Measurements from ENCODE around the gene UTP18.
"Not testable (repeated sequence)": the region's sequence is repeated elsewhere in the genome, so short reads cannot be mapped to it uniquely, and the experiment has no call there.

Gene UTP18

DNA sequence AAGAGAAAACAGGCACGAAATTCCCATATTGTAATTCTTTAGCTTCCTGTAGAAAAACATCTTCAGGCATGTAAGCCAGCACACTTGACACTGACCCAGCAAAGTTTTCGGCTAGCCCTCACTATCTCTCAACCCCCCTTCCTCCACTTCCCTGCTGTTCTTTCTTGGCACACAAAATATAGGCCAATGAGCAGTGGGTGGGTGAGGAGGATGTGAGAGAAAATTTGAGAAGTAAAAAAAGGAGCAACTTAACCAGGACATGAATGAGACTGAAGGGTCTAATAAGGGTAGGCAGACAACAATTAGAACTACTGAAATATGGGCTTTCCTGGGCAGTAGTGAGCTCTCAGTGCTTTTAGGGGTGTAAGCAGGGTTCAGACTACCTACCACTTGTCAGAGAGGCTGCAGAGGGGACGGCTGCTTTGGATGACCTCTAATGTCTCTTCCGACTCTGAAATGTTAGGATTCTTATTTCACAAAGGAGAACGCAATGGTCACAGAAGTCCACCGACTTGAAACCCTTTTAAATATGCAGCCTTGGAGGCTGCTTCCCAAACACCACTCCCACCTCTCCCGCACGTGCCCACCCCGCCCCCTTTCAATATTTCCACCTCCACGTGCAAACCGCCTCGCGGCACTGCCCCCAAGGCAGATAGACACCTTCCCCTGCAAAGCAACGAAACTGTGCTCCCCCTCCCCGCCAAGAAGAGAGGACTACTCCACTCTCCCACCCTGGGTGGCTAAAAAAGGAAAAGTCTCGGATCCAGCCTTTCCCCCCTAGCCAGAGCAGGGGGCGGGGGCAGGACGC is 1.4 kb upstream of the UTP18 start:
- in situ Hi-C loops (cut with MboI; ENCODE audit: low sequenced_read_pairs), result no loop called here

DNA sequence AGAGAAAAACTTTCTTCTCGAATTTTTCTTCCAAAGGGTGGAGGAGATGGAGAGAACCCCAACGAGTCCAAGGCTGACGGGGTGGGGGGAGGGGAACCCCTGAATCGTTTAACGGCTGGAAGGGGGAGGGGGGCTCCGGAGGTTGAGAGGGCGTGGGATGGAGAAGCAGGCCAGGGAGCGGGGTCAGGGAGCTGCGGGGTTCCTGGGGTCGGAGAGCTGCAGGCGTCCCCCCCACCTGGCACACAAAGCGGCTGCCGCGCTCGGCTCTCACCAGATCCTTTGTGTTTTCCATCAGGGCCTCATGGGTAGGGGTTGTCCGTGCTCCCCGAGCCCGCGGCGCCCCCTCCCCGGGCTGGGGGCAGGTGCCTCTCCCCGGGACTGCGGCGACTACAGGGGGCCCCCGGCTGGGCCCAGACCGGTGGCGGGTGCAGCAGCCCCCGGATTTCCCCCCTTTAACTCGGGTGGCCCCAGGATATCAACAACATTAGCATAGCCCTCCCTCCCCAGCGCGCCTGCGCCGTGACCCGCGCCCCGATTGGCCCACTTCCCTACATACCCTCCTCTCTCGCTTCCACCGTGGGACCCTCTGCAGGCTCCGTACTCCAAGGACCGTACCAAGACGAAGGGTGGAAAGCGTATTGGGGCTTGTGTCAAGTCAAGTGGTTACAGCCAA is 646 bp upstream of the UTP18 start, which contains the start of gene MBTD1:
Gene MBTD1, minus strand, starts transcription at position 486 of the 673 bp plus-strand sequence. CDS start 34,888 bp downstream, outside the sequence.
- in situ Hi-C loops (cut with MboI; ENCODE audit: low sequenced_read_pairs), result no loop called here

DNA sequence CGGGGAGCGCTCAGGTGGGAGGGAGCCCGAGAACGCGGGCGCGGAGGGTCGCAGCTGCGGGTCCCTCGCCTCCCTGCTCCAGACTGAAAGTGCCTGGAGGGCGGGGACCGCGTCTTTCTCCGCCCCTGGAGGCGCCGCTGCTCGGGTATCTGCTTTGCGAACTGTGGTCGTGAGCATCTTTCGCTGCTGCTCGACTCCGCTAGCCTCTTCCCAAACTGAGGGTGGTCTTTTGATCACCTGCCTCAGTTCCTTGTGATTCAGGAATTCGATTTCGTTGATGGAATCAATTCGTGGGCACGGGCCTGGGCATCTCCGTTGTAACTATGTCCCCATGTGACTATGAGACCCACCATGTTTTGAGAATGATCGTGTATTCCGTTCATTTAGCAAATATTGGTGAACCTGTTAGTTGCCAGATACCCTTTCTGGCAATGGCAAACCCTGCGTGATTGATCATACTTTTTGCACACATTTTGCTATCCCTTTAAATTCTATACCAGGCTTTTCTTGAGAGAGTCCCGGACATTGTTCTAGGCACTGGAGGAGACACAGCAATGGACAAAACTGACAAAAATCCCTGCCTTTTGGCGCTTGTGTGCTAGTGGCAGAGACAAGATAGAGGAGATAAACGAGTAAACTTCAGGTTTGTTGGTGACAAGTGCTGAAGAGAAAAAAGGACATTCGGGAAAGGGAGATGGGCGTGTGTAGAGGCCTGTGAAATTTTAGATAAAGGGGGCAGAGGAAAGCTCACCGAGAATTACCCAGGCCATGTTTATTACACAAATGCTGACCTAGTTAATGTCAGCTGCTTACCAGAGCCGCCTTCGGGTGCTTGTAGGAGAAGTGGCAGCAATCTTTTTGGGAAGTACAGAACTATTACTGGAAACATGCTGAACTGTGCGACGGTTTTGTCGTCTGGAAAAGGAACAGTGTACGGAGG is 948 bp downstream of the UTP18 start:
- in situ Hi-C loops (cut with MboI; ENCODE audit: low sequenced_read_pairs), result no loop called here

GRCh38 chr17:51263006-51263405 is 2.7 kb downstream of the UTP18 start:
- in situ Hi-C loops (cut with MboI; ENCODE audit: low sequenced_read_pairs), result no loop called here

DNA sequence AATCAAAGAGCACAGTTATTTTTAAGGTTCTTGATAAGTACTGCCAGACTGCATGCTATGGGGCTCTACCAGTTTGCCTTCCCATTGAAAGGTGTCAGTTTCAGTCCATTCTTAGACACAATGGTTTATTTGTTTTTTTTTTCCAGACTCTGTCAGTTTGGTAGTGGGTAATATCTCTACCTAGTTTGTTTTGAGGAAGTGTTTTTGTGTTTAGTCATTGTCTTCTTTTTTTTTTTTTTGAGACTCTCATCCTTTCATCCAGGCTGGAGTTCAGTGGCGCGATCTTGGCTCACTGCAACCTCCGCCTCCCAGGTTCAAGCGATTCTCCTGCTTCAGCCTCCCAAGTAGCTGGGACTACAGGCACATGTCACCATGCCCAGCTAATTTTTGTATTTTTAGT is 4.1 kb downstream of the UTP18 start:
- in situ Hi-C loops (cut with MboI; ENCODE audit: low sequenced_read_pairs), result not testable (repeated sequence)

- in situ Hi-C loops (cut with MboI; ENCODE audit: low sequenced_read_pairs), result no loop called here
These were observed 9.6 kb downstream of the UTP18 start for GRCh38 chr17:51269991-51270390.

- in situ Hi-C loops (cut with MboI; ENCODE audit: low sequenced_read_pairs), result no loop called here
These were observed 10.3 kb downstream of the UTP18 start for GRCh38 chr17:51270636-51271035.

- in situ Hi-C loops (cut with MboI; ENCODE audit: low sequenced_read_pairs), result no loop called here
These were observed 12.5 kb downstream of the UTP18 start for GRCh38 chr17:51272812-51273211.

GRCh38 chr17:51275381-51275780 is 15.0 kb downstream of the UTP18 start:
- in situ Hi-C loops (cut with MboI; ENCODE audit: low sequenced_read_pairs), result no loop called here

DNA sequence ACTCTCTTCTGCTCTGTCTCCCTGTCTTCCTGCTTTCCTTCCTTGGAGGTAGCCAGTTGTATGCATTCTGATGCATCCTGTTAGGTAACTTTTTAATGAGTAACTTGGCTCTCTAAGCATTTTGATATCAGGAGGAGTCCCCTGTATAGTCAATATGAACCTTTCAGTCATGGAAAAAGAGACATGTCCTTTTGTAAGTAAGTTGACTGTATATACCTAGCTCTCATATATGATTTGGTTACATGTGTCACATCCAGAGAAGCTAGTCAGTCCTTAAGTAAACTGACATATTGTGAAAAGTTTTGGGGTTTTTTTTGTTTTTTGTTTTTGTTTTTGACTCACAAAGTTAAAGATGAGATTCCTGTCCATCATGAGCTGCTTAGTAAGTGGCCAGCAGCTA is 18.8 kb downstream of the UTP18 start:
- in situ Hi-C loops (cut with MboI; ENCODE audit: low sequenced_read_pairs), result no loop called here

- in situ Hi-C loops (cut with MboI; ENCODE audit: low sequenced_read_pairs), result no loop called here
These were observed 27.1 kb downstream of the UTP18 start for GRCh38 chr17:51287412-51287811.

- in situ Hi-C loops (cut with MboI; ENCODE audit: low sequenced_read_pairs), result no loop called here
These were observed 29.4 kb downstream of the UTP18 start for GRCh38 chr17:51289696-51290111.

GRCh38 chr17:51294338-51294737 is 34.0 kb downstream of the UTP18 start:
- in situ Hi-C loops (cut with MboI; ENCODE audit: low sequenced_read_pairs), result not testable (repeated sequence)

- in situ Hi-C loops (cut with MboI; ENCODE audit: low sequenced_read_pairs), result no loop called here
These were observed 38.4 kb downstream of the UTP18 start for GRCh38 chr17:51298508-51299371.

GRCh38 chr17:51299859-51300258 is 39.5 kb downstream of the UTP18 start:
- in situ Hi-C loops (cut with MboI; ENCODE audit: low sequenced_read_pairs), result no loop called here

DNA sequence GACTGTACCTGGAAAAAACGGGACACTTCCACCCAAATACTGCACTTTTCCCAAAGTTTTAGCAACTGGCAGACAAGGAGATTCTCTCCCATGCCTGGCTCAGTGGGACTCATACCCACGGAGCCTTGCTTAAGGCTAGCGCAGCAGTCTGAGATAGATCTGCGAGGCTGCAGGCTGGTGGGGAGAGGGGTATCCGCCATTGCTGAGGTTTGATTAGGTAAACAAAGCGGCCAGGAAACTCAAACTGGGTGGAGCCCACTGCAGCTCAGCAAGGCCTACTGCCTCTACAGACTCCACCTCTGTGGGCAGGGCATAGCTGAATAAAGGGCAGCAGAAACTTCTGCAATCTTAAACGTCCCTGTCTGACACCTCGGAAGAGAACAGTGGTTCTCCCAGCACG is 44.8 kb downstream of the UTP18 start:
- in situ Hi-C loops (cut with MboI; ENCODE audit: low sequenced_read_pairs), result no loop called here

DNA sequence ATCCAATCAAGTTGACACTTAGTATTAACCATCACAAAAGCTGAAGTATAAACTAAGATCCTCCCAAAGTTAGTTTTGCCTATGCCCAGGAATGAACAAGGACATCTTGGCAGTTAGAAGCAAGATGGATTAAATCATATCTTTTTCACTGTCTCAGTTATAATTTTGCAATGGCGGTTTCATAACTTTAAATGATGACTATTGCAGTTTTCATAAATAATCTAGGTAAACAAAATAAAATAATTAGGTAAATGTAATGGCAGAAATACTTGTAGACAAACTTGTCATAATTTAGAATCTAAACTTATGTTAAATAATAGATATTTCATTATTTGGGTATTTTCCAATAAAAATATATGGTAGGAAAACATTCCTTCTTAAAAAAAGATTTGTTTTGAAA is 51.7 kb downstream of the UTP18 start:
- in situ Hi-C loops (cut with MboI; ENCODE audit: low sequenced_read_pairs), result not testable (repeated sequence)

- in situ Hi-C loops (cut with MboI; ENCODE audit: low sequenced_read_pairs), result no loop called here
These were observed 58.8 kb downstream of the UTP18 start for GRCh38 chr17:51319186-51319585.

- in situ Hi-C loops (cut with MboI; ENCODE audit: low sequenced_read_pairs), result no loop called here
These were observed 62.2 kb downstream of the UTP18 start for GRCh38 chr17:51322390-51323029.

DNA sequence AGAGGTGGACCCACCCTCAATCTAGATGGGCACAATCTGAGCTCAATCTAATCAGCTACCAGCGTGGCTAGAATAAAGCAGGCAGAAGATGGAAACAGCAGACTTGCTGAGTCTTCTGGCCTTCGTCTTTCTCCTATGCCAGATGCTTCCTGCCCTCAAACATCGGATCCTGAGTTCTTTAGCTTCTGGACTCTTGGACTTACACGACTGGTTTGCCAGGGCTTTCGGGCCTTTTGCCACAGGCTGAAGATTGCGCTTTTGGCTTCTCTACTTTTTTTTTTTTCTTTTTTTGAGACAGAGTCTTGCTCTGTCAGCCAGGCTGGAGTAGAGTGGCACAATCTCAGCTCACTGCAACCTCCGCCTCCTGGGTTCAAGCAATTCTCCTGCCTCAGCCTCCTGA is 65.1 kb downstream of the UTP18 start:
- in situ Hi-C loops (cut with MboI; ENCODE audit: low sequenced_read_pairs), result no loop called here

Data from HL-60/S4 (cell line).